HepG2 (cell line): ENCODE results near the gene DISP1. TPM values are rescaled to one million over a fixed set of nuclear protein-coding genes. Genes with fewer than 3 reads are reported as not detected.

Experiments used
- ATAC-seq: fragments of 200-7000 bp; cut with Tn5 transposase; 3 replicates; pipeline ENCODE4 v1.9.1; 2020; ENCODE audit warnings: mild to moderate bottlenecking, moderate library complexity
- BruUV-seq: library from RNA; stranded (reverse); fragments of 400-500 nt; replicated peaks from 2 replicates; lab custom pipeline; 2021; lab: Mats Ljungman, UMichigan
- CTCF ChIA-PET: fragments of 300-600 bp; formaldehyde crosslinking; extraction: SDS; loops from one replicate; lab custom pipeline; 2021; ENCODE audit warnings: low total read pairs, inconsistent platforms, low intra/inter-chr PET ratio; lab: Yijun Ruan, JAX
- POLR2A ChIA-PET: fragments of 350-600 bp; sonication (Branson Sonifier 250); formaldehyde crosslinking; loops from one replicate; lab custom pipeline; 2020; ENCODE audit warnings: antibody characterized with exemption, inconsistent platforms; lab: Yijun Ruan, JAX
- DNase-seq: peaks from one replicate; pipeline ENCODE4 v3.0.0-alpha.2; 2015; ENCODE audit warnings: low spot score
- FAIRE-seq: peaks from 3 replicates; lab custom pipeline; 2011; peaks lifted over from hg19 to GRCh38; lab: Jason Lieb, UNC
- H2AFZ ChIP-seq: one replicate; pipeline ENCODE4 v1.6.1; 2011; ENCODE audit warnings: low read length, inconsistent platforms
- H3K27ac ChIP-seq: fragments of 300-600 bp; 3 replicates; pipeline ENCODE4 v1.8.0; 2011; ENCODE audit warnings: mixed run types, mild to moderate bottlenecking, mixed read lengths, low read length, inconsistent platforms; ENCODE audit not compliant: insufficient read depth; ENCODE audit errors: extremely low read length
- H3K27me3 ChIP-seq, 2 experiments: fragments of 200-600 bp in 1 of 2; 2 replicates in 1 of 2; 3 replicates in 1 of 2; pipeline versions ENCODE4 v1.6.0 to v1.8.0; 2011; ENCODE audit warnings: low read length in 2 of 2, mild to moderate bottlenecking in 2 of 2, moderate library complexity in 2 of 2, inconsistent platforms in 1 of 2; ENCODE audit not compliant: insufficient read depth in 2 of 2, control insufficient read depth in 1 of 2
- H3K36me3 ChIP-seq, 2 experiments: fragments of 200-600 bp in 1 of 2; replicated peaks in 1 of 2; 2 replicates in 1 of 2; 3 replicates in 1 of 2; pipeline versions ENCODE4 v1.5.1 to v1.8.0; 2011; ENCODE audit warnings: low read length in 2 of 2, inconsistent platforms in 1 of 2; ENCODE audit not compliant: insufficient read depth in 2 of 2, control insufficient read depth in 1 of 2
- H3K4me1 ChIP-seq: 2 replicates; pipeline ENCODE4 v1.5.1; 2012; ENCODE audit warnings: low read length, inconsistent platforms; ENCODE audit not compliant: insufficient read depth
- H3K4me2 ChIP-seq: 2 replicates; pipeline ENCODE4 v1.6.0; 2011; ENCODE audit warnings: low read depth, low read length, inconsistent platforms
- H3K4me3 ChIP-seq, 3 experiments: fragments of 200-600 bp in 1 of 3; sonication (generic), shearing (Covaris generic) in 1 of 3; replicated peaks in 1 of 3; 2 replicates each; pipeline ENCODE4 v1.5.1; 2011 to 2016; ENCODE audit warnings: low read length in 3 of 3, inconsistent platforms in 2 of 3, low read depth in 2 of 3, mild to moderate bottlenecking in 2 of 3, control low read depth in 1 of 3, mixed read lengths in 1 of 3; ENCODE audit not compliant: insufficient read depth in 1 of 3
- H3K79me2 ChIP-seq: one replicate; pipeline ENCODE4 v1.6.1; 2011; ENCODE audit warnings: low read length, inconsistent platforms; ENCODE audit not compliant: insufficient read depth
- H3K9ac ChIP-seq: 2 replicates; pipeline ENCODE4 v1.6.0; 2011; ENCODE audit warnings: mild to moderate bottlenecking, low read depth, low read length, inconsistent platforms; ENCODE audit not compliant: insufficient read depth
- H3K9me3 ChIP-seq: 2 replicates; pipeline ENCODE4 v1.5.1; 2012; ENCODE audit warnings: mild to moderate bottlenecking, low read length
- H4K20me1 ChIP-seq: 2 replicates; pipeline ENCODE4 v1.6.0; 2011; ENCODE audit warnings: inconsistent platforms, mild to moderate bottlenecking, low read length, moderate library complexity; ENCODE audit not compliant: insufficient read depth
- ASH2L ChIP-seq: fragments of 300-600, 200-600 bp; sonication (generic); IDR thresholded peaks from 2 replicates; pipeline ENCODE4 v1.7.0; 2017; ENCODE audit warnings: low read depth, mild to moderate bottlenecking, moderate library complexity, mixed read lengths, low read length; ENCODE audit not compliant: insufficient read length
- HMG20B ChIP-seq: conservative IDR thresholded peaks from 2 replicates; pipeline ENCODE4 v1.6.1; 2016; ENCODE audit warnings: missing genetic modification reagents, missing compliant biosample characterization
- KLF12 ChIP-seq: sonication (generic); formaldehyde crosslinking; IDR thresholded peaks from 2 replicates; pipeline ENCODE4 v1.4.0; 2020; ENCODE audit warnings: missing genetic modification reagents, borderline replicate concordance
- PHF5A ChIP-seq: IDR thresholded peaks from one replicate; pipeline ENCODE4 v1.6.1; 2018; ENCODE audit warnings: low read depth, missing genetic modification reagents; ENCODE audit not compliant: unreplicated experiment
- SIX4 ChIP-seq: sonication (generic); formaldehyde crosslinking; IDR thresholded peaks from 2 replicates; pipeline ENCODE4 v1.4.0; 2020; ENCODE audit warnings: missing genetic modification reagents
- SNAPC4 ChIP-seq: sonication (generic); formaldehyde crosslinking; IDR thresholded peaks from 2 replicates; pipeline ENCODE4 v1.4.0; 2020; ENCODE audit warnings: mild to moderate bottlenecking, missing genetic modification reagents
- TFDP2 ChIP-seq: sonication (generic); formaldehyde crosslinking; IDR thresholded peaks from 2 replicates; pipeline ENCODE4 v1.4.0; 2020; ENCODE audit warnings: missing genetic modification reagents
- ZNF335 ChIP-seq: sonication (generic); formaldehyde crosslinking; IDR thresholded peaks from 2 replicates; pipeline ENCODE4 v1.4.0; 2020; ENCODE audit warnings: missing genetic modification reagents
- ZNF33A ChIP-seq: sonication (generic); formaldehyde crosslinking; IDR thresholded peaks from 2 replicates; pipeline ENCODE4 v1.5.1; 2020; ENCODE audit warnings: missing genetic modification reagents, mild to moderate bottlenecking, moderate library complexity, borderline replicate concordance
- ZNF768 ChIP-seq: sonication (generic); formaldehyde crosslinking; IDR thresholded peaks from 2 replicates; pipeline ENCODE4 v1.4.0; 2020; ENCODE audit warnings: missing genetic modification reagents
- WGBS: methylation state at CpG from one replicate; pipeline ENCODE4 v1.1.6; 2017; ENCODE audit warnings: low lambda C conversion rate; 5-methylcytosine and 5-hydroxymethylcytosine counted together
- in situ Hi-C: cut with HindIII; loops from 2 replicates; pipeline ENCODE4 v1.10.0; 2017; ENCODE audit warnings: low pct_unique_long_range_greater_than_20kb; ENCODE audit not compliant: extremely low pct_ligation_motif_present
- intact Hi-C: fragments of 100-400 bp; cut with micrococcal nuclease; formaldehyde crosslinking; loops from one replicate; pipeline ENCODE4 v1.10.0; 2022; ENCODE audit not compliant: unreplicated experiment
- polyA plus RNA-seq, 8 experiments: library from polyadenylated mRNA; depleted of rRNA in 3 of 8; stranded (reverse) in 7 of 8; unstranded in 1 of 8; fragments of >200 nt; fragmentation: Illumina TruSeq in 4 of 8; extraction: Trizol in 4 of 8; gene quantifications; 2 replicates each; pipeline versions ENCODE4 v1.2.1 to v1.2.3, GENCODE V29; 2011 to 2016; ENCODE audit warnings: low read depth in 4 of 8, missing spikeins in 1 of 8, mixed read lengths in 1 of 8; ENCODE audit not compliant: insufficient read depth in 1 of 8
- total RNA-seq, 5 experiments: library from RNA; depleted of rRNA; stranded (reverse); fragments of >200 nt; fragmentation: Illumina TruSeq; extraction: Trizol; gene quantifications; 2 replicates each; pipeline ENCODE4 v1.2.3, GENCODE V29; 2016; ENCODE audit warnings: low read depth in 1 of 5

DISP1 gene
- total and polyA plus RNA-seq, 2 of the 13 experiments (the other 11 are each of a cell fraction or from before 2014, with no cell fraction given): 1.9 to 2.0 TPM

- intact Hi-C loops: no loop called here
- Histone ChIP-seq H3K9ac (no peak overlapping the region), H3K27ac (no peak overlapping the region), H4K20me1 (no peaks in the 10 kb centered on the region), H3K27me3 (no peaks in the 10 kb centered on the region), H3K4me3 (no peak overlapping the region), H3K4me2 (no peak overlapping the region), H3K36me3 (no peaks in the 10 kb centered on the region), H2AFZ (no peak overlapping the region), H3K79me2 (peaks cover 4% of the 10 kb centered on the region), H3K9me3 (no peaks in the 10 kb centered on the region), H3K4me1 (peaks cover 13% of the 10 kb centered on the region)
- no peak for ATAC-seq
- BruUV-seq: no TSS peak
- WGBS: 97% methylated on average over 3 of the region's 3 CpGs
- ChIA-PET POLR2A (no interaction called here), CTCF (no interaction called here)
- DNase-seq: no peak
- in situ Hi-C loops: no loop called here
- TF ChIP-seq ZNF33A (CRISPR knock-in tag) (no peak), ZNF335 (CRISPR knock-in tag) (no peak), SIX4 (CRISPR knock-in tag) (no peak), KLF12 (CRISPR knock-in tag) (no peak), PHF5A (CRISPR knock-in tag) (no peak), ASH2L (no peak)
- FAIRE-seq: no peak
These were observed 9.8 kb downstream of the DISP1 start for GRCh38 chr1:222824641-222825040.

GRCh38 chr1:222828939-222829338 lies 14.1 kb downstream of the DISP1 start:
- POLR2A ChIA-PET: no interaction called here
- Histone ChIP-seq H3K4me3 (no peak overlapping the region), H4K20me1 (no peaks in the 10 kb centered on the region), H3K36me3 (no peaks in the 10 kb centered on the region), H3K4me2 (no peak overlapping the region), H3K4me1 (peaks cover 23% of the 10 kb centered on the region), H3K27ac (no peak overlapping the region), H3K9me3 (no peaks in the 10 kb centered on the region), H3K27me3 (no peaks in the 10 kb centered on the region), H3K79me2 (no peaks in the 10 kb centered on the region), H3K9ac (no peak overlapping the region), H2AFZ (no peak overlapping the region)
- FAIRE-seq (no peak), ATAC-seq (no peak), DNase-seq (no peak)
- intact Hi-C loops: no loop called here
- no TSS peak for BruUV-seq
- in situ Hi-C loops: no loop called here
- CTCF ChIA-PET: no interaction called here
- no peak for TF ChIP-seq HMG20B
- TF ChIP-seq SNAPC4 (CRISPR knock-in tag): no peak
- TF ChIP-seq ZNF768: no peak
- TF ChIP-seq TFDP2 (CRISPR knock-in tag): no peak
